Measurements from ENCODE around the gene ZFAND2A.
"Not testable (repeated sequence)": the region's sequence is repeated elsewhere in the genome, so short reads cannot be mapped to it uniquely, and the experiment has no call there.

Gene ZFAND2A, protein sequence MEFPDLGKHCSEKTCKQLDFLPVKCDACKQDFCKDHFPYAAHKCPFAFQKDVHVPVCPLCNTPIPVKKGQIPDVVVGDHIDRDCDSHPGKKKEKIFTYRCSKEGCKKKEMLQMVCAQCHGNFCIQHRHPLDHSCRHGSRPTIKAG

DNA sequence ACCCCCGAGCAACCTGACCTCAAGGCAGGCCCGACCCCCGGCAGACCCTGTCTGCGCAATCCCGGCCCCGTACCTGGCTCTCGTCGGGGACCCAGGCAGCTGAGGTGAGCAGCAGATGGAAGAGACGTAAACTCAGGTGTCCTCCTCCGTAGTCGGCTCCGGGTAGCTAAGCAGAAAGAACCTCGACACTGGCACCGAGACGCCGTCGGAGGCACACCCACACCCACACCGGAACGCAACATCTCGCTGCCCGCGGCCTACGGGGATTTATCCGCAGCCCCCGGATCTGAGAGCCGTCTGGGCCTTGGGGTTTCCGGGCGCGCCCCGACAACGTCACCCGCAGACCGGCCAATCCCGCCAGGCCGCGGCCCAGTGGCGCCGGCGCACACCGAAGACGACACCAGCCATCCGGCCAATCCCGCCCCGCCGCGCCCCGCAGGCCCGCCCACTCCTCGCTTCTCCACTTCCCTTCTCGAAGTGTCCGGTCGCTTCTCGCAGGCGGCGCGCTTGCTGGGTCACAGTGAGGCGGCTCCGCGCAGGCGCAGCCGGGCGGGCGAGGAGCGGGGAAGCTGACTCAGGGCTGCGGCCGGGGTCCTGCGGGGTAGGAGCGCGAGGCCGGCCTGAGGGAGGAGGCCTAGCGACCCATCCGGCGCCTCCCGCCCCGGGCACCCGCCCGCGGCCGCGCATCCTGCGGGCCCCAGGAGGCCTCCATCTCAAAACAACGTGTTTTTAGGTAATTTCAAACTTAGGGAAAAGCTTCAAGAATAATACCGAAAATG, at the start of gene ZFAND2A:
Gene ZFAND2A (minus strand): TSS at position 306 of the 779 bp plus-strand sequence. CDS start 1,984 bp downstream, outside the sequence.
- peak; percentile 96 for DNase-seq

DNA sequence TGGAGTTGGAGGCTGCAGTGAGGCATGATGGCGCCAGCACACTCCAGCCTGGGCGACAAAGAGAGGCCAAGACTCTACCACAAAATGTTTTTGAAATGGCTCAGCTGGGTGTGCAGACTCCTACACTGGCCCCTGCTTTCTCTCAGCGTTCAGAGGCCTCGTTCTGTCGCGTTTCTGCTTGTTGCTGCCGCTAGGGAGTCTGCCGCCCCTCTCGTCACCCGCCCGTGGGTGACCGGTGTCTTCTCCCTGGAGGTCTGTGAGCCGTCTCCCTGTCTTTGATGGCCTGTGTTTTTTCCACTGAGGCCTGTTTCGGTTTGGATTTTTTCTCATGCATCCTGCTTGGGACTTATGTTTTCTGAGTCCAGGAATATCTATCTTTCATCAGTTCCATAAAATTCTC, 49.1 kb upstream of the ZFAND2A start:
- DNase-seq = no peak

DNA sequence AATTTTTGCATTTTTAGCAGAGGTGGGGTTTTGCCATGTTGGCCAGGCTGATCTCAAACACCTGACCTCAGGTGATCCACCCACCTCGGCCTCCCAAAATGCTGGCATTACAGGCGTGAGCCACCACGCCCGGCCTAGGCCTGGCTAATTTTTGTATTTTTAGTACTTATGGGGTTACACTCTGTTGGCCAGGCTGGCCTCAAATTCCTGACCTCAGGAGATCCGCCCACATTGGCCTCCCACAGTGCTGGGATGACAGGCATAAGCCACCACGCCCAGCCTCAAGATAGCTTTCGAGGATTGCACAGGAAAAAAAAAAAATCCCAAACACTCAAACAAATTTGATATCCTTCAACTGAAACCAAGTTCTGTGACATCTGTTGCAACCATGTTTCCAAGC, 45.7 kb upstream of the ZFAND2A start:
- not testable (repeated sequence) for DNase-seq

DNA sequence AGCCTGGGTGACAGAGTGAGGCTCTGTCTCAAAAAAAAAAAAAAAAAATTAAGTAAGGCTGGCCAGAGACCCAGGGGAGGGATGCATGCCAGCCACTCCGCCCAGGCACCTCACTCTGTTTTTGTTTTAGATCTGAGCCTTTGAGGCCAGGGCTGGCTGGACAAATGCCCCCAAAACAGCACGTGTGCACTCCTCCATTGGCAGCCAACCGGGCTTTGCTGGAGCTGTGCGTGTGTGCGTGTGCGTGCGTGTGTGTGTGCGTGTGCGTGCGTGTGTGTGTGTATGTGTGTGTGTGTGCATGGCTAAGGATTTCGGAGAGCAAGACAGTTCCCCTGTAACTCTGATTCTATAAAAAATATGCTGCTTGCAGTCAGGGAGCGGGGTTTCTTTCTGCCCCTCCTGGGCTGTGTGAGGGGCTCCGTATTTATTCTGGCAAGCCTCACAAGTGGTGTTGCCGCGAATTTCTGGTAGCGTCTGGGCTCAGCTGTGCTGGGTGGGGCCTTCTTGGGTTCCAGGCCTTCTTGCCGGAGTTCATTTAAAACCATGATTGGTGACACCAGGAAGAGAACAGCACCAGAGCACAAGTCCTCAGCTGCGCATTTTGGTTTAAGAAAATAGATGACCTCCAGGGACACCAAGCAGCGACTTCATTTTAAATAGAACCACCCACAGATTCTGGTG, 44.6 kb upstream of the ZFAND2A start:
- DNase-seq = no peak

DNA sequence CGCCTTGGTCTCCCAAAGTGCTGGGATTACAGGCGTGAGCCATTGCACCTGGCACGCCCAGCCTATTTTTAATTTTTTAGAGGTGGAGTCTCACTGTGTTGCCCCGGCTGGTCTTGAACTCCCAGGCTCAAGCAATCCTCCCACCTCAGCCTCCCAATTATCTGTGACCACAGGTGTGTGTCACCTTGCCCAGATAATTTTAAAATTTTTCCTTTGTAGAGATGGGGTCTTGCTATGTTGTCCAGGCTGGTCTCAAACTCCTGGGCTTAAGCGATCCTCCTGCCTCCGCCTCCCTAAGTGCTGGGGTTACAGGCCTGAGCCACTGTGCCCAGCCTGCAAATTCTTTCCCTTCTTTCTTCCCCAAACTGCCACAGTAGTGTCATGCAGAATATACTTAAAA, 42.9 kb upstream of the ZFAND2A start:
- not testable (repeated sequence) for DNase-seq

DNA sequence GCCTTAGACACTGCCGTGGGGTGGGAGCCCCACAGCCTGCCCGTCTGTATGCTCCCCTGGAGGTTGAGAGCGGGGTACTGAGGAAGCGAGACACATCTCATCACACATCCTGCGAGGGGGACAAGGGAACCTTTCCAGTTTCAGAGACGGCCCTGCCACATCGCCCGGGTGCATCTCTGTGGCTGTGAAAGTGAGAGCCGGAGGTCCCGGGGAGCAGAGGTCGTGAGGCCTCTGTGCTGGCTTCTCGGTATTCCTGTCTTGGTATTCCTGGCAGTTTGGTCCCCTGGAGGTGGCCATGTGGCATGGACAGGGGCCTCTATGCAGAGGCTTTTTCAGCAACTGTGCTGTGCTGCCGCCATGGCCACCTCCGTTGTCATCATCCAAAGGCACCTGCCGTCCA, 41.9 kb upstream of the ZFAND2A start:
- no peak for DNase-seq

DNA sequence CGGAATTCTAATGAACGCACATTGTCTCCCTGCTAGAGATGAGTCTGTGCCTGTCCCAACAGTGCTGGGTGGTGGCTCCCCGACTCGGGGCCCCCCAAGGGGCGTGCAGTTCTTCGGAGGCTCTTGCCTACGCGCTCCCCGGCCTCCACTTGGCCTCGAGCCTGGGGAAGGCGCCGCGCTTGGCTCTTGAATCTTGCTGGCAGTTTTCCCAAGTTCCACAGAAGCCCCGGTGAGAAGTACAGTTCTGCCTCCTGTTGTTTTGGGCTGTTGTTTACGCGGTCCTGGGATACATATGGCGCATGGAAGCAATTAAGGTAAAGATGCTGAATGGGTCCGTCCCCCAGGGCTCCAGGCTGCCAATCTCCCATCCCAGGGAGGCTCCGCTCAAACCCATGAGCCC, 40.0 kb upstream of the ZFAND2A start:
- DNase-seq = no peak

DNA sequence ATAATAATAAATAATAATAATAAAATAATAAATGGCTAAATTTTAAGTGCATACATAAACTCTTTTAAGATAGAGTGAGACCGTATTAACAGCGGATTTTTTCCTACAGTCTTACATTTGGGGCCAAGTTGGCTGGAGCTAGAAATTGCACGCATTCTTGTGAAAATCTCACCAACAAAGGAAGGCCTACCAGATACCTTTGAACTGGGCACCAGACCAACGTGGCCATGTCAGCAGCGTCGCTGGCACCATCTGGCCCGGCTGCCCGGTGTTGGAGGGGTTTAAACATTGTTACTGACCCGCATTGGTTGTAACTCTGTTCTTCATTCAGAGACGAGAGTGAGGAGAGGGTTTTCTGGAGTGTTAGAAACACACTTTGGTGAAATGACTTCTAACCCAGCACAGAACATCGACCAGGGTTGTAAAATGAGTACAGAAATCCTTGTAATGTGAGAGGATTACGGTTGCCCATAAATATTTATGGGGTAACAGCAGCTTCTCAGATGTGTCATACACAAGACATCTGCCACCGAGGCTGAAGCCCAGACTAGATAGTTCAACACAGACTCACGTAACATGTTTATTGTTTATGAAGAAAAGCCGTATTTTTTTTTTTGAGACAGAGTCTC, 38.1 kb upstream of the ZFAND2A start:
- no peak for DNase-seq

DNA sequence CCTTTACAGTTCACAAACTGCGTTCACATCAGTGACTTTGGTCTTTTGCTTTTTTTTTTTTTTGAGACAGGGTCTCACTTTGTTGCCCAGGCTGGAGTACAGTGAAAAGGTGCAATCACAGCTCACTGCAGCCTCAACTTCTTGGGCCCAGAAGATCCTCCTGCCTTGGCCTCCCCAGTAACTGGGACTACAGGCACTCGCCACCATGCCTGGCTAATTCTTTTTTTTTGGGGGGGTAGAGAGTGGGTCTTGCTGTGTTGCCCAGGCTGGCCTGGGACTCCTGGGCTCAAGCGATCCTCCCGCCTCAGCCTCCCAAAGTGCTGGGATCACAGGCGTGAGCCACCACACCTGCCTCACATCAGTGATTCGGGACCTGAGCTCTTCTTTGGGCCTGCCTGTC, 37.0 kb upstream of the ZFAND2A start:
- DNase-seq = no peak

DNA sequence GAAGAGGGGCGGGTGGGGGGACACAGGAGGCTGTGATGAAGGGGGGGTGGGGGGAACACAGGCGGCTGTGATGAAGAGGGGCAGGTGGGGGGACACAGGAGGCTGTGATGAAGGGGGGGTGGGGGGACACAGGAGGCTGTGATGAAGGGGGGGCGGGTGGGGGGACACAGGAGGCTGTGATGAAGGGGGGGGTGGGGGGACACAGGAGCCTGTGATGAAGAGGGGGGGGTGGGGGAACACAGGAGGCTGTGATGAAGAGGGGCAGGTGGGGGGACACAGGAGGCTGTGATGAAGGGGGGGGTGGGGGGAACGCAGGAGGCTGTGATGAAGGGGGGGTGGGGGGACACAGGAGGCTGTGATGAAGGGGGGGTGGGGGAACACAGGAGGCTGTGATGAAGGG, 36.4 kb upstream of the ZFAND2A start:
- DNase-seq = not testable (repeated sequence)

DNA sequence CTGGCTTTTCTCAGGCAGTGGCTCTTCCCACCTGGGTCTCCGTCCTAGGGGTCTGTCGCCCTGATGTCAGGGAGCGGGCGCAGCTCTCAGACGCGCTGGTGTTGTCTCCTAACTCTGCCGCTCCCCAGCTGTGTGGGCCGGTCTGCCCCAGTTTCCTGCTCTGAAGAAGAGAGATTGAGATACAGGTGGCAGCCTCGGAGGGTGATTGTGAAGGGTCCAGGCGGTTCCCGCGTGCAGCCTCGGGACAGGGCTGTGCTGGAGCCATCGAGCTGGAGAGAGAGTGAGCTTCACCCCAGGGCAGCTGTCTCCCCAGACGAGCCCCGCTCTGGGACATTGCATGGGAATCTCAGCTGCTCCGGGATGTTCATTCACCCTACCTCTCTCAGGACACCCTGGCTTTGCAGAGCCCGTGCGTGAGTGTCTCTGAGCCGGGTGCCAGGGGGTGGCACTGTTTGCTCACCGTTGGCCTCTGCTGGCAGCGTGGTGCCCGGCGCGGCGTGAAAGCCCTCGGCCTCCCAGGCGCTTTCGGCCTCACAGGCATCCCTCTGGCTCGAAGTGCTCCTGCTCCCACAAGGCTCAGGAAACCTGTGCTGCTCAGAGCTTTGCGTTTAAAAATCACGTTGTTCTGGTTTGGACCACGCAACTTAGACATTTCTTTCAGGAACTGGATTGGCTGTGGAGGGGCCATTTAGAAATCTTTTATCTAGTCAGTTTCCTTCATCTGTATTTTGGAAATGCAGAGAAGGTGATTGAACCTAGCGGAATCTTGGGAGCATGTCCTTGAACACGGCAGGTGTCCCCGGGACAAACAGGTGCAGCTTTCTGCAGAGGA, 33.8 kb upstream of the ZFAND2A start:
- peak; percentile 16 for DNase-seq

DNA sequence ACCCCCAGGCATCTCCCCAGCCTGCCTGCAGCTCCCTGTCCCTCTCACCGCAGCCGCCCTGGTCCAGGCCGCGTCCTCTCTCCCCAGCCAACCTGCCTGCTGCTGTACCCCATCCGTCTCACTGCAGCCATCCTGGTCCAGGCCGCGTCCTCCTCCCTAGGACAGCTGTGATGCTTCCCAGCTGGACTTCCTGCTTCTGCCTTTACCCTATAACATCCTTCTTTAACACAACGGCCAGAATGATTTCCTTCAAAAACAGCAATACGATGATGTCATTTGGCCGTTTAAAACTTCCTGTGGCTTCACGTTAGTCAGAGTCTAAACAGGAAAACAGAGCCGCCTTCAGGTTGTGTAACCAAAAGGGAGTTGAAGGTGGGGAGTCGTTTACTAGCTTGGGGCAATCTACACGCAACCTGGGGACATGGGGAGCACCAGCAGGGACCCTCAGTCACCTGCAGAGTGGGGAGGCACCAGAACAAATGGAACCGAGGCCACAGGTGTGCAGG, 32.2 kb upstream of the ZFAND2A start:
- DNase-seq = no peak

DNA sequence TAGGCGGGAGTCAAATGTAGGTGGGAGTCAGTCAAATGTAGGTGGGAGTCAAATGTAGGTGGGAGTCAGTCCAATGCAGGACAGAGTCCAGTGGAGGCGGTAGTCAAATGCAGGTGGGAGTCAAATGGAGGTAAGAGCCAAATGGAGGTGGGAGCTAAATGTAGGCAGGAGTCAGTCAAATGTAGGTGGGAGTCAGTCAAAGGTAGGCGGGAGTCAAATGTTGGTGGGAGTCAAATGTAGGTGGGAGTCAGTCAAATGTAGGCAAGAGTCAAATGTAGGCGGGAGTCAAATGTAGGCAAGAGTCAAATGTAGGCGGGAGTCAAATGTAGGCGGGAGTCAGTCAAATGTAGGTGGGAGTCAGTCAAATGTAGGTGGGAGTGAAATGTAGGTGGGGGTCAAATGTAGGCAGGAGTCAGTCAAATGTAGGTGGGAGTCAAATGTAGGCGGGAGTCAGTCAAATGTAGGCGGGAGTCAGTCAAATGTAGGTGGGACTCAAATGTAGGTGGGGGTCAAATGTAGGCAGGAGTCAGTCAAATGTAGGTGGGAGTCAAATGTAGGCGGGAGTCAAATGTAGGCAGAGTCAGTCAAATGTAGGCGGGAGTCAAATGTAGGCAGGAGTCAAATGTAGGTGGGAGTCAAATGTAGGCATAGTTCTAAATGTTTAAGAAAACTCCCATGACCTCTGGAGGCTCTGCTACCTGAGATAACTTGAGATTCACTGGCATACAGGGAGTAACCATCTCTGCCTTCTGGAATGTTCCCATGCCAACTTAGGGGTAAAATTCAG, 30.2 kb upstream of the ZFAND2A start:
- no peak for DNase-seq

DNA sequence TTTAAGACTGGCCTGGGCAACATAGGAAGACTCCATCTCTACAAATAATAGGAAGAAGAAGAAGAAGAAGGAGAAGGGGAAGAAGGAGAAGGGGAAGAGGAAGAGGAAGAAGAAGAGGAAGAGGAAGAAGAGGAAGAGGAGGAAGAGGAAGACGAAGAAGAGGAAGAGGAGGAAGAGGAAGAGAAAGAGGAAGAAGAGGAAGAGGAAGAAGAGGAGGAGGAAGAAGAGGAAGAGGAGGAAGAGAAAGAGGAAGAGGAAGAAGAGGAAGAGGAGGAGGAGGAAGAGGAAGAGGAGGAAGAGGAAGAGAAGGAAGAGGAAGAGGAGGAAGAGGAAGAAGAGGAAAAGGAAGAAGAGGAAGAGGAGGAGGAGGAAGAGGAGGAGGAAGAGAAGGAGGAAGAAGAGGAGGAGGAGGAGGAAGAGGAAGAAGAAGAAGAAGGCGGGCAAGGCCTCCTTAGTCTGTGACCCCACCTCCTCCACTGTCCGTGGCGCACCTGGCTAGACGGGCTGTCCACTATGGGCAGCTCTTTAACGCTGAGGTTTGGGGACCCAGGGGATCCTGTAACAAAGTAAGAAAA, 28.8 kb upstream of the ZFAND2A start:
- DNase-seq = no peak

DNA sequence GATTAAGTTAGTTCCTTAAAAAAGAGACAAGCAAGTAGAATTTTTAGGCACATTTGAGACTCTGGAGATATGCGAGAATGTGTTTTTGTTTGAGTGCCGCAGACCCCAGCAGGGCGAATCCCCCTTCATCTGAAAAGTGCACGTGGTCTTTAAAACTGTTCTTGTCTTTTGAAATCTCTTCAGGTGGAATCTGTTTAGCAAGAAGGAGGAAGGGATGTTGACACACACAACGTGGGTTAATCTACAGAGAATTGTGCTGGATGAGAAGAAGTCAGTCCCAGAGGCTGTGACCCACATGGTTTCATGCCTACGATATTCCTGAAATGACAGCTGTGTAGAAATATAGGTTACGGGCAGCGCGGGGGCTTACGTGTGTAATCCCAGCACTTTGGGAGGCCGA, 27.1 kb upstream of the ZFAND2A start:
- DNase-seq = no peak

DNA sequence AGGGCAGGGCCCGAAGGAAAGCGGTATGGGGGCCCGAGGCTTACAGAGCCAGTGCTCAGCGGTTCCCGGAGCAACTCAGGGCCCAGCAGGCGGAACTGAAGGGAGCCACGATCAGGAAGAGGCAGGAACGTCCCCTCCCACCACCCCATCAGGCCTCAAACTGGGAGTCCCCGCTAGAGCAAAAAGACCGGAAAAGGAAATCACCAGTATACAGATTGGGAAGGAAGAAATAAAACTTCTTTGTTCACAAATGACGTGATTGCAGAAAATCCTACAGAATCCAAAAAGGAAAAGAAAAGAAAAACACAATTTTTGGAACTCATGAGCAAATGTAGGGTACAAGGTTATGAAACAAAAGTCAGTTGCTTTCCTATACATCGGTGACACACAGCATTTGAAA, 21.6 kb upstream of the ZFAND2A start:
- no peak for DNase-seq

DNA sequence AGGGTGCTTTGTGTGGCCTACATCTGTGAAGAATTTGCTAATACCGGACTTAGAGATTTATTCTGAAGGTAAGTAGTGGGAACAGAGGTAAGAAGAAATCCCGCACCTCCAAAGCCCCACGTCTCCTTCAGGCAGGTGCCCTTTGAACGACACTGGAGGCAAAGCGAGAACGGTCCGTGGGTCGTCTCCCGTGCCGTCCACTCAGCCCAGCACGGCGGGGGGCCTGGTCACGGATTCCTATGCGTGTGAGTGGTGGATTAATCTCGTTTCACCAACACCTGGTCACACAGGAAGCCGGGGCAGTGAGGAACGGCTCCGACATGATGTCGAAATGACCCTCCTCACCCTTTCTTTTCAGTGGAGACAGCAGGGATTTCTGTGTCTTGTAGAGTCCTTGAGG, 21.0 kb upstream of the ZFAND2A start:
- no peak for DNase-seq

DNA sequence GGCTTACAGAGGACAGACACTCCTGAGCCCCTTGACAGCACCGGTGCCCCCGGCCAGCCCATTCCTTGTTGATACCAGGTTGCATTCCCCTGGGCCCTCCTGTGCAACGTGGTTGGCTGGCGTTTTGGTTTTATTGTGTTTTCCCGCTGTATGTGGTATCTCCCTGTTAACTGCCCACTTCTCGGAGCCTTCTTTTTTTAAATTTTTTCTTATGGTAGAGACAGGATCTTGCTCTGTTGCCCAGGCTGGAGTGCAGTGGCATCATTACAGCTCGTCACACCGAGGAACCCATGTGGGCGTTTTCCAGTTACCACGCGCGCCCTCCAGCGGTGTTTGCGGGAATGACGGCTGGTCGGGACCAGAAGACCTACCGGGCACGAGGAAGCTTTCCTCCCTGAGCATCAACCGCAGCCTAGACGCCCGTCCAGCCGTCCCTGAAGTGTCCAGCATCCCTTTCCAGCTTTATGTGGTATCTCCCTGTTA, 16.9 kb upstream of the ZFAND2A start:
- DNase-seq = peak; percentile 74

DNA sequence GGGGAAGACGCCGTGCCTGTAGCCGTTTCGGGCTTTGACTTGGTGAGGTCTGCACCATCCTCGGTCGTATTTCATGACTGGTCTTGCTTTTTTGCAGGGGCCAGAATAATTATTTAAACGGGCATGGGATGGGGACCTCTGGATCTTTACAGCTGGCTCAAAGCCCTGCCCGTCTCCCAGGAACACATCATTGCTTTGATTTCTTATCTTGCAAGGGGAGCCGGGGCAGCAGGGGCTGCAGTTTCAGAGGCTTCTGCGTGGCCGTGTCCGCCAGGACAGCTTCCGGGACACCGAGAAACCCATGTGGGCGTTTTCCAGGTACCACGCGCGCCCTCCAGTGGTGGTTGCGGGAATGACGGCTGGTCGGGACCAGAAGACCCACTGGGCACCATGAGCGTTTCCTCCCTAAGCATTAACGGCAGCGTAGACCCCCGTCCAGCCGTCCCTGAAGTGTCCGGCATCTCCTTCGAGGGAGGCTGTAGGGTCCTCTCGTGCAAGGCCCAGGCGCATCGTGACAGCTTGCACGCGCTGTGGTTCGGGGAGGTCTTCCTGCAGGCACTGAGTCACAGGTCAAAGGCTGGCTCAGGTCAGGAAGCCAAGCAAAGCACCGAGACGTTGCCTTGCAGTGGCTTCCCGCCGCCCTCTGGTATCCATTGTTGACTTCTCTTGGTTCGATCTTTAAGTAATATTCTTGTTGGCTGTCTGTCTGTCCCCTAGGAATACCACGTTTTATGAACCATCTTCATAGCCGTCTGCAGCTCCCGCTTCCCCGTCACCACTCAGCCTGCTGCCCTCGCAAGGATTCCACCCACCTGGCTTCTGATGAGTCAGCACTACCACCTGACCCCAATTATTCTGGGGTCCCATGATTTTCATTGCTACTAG, 16.2 kb upstream of the ZFAND2A start:
- DNase-seq = peak; percentile 76

DNA sequence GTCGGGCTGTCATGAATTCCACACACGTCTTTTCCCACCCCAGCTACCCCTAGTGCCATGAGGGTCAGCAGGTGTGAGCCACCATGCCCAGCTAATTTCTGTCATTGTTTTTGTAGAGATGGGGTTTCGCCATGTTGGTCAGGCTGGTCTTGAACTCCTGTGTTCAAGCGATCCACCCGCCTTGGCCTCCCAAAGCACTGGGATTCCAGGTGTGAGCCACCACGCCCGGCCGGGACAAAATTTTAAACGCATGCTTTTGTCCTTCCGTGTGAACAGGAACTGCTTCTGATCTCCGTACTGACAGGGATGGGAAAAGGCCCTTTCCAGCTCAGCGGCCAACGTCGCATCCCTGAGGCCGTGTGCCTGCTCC, 15.6 kb upstream of the ZFAND2A start:
- no peak for DNase-seq

Data from hematopoietic multipotent progenitor cell treated with erythropoietin and hydrocortisone succinate and interleukin-3 and kit ligand, for 8 days (in vitro differentiated cells).